Epithelial cell of esophagus (primary cell): Measurements from ENCODE around the gene LILRA5.

Experiments used
- DNase-seq: peaks from one replicate; pipeline ENCODE4 v3.0.0; 2010; ENCODE audit warnings: low read depth
- H3K4me3 ChIP-seq: 2 replicates; pipeline ENCODE4 v1.5.1; 2011; ENCODE audit warnings: mild to moderate bottlenecking, low read length, control low read depth
- CTCF ChIP-seq: IDR thresholded peaks from 2 replicates; pipeline ENCODE4 v1.5.1; 2011; ENCODE audit warnings: low read depth, mild to moderate bottlenecking, low read length, control low read depth, inconsistent platforms; ENCODE audit not compliant: insufficient read depth; ENCODE audit errors: missing control alignments

Gene LILRA5

DNA sequence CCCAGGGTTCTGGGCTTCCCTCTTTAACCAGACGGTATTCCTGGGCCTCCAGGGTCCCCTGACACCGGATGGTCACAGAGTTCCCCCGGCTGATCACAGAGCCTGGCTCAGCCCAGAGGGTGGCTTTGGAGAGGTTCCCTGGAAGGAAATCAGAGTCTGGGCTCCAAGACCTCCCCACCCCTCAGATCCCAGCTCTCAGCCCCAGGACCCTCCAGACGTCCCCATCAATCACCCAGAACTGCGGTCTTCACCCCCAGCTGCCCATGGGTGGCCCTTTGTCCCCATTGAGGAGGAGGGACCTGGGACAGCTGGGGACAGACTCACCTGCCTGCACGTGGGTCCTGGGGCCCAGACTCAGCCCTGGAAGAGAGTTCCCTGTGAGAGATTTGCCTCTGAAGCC is 955 bp downstream of the LILRA5 start:
- H3K4me3 ChIP-seq, result no peak overlapping the region
- TF ChIP-seq CTCF, result no peak
- DNase-seq, result no peak

DNA sequence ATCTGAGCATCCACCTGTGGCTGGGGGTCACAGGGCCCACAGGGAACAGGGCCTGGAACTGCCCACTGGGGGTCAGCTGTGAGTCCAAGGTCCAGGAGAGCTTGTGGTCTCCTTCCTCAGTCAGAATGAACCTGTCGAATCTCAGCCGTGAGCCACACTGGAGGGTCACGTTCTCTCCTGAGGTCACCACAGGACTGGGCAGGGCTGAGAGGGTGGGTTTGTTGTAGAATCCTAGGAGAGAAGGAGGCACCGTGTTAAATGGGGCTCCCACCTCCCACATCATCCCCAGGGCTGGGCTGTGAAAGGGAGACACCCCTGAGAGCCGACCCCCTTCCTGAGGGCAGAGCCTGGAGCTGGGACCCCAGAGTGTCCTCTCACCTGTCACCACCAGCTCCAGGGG is 1.5 kb downstream of the LILRA5 start:
- no peak for TF ChIP-seq CTCF
- no peak for DNase-seq
- H3K4me3 ChIP-seq, result no peak overlapping the region

- TF ChIP-seq CTCF, result no peak
These were observed 2.4 kb downstream of the LILRA5 start for GRCh38 chr19:54310543-54310942.

DNA sequence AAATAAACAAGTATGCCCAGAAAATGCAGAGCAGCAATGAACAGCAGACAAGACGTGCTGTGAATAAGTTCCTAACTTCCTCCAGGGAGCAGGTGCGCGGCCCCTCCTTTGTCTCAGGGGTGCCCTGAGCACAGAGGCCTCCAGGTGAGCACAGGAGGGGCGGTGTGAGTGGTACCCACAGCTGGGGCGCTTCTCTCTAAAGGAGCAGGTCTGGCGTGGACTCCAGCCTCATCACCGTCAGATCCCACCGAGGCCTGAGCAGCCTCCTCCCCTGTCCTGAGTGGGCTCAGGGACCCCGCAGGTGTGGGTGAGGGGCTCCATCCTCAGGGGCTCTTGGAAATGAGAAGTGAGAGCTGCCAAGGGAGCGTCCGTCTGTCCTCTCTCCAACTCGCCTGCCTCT is 3.2 kb downstream of the LILRA5 start:
- H3K4me3 ChIP-seq, result no peak overlapping the region
- no peak for DNase-seq
- TF ChIP-seq CTCF, result no peak

More at GRCh38 chr19:54310543-54310942, 2.4 kb downstream of the LILRA5 start:
- no peak for DNase-seq
- no peak overlapping the region for H3K4me3 ChIP-seq

- TF ChIP-seq CTCF, result no peak
- H3K4me3 ChIP-seq, result no peak overlapping the region
- no peak for DNase-seq
These were observed 5.5 kb downstream of the LILRA5 start for GRCh38 chr19:54307389-54308020.

- H3K4me3 ChIP-seq, result no peak overlapping the region
- no peak for DNase-seq
- TF ChIP-seq CTCF, result no peak
These were observed 7.8 kb downstream of the LILRA5 start for GRCh38 chr19:54305141-54305540.

GRCh38 chr19:54302257-54302656 is 10.7 kb downstream of the LILRA5 start:
- DNase-seq, result no peak
- H3K4me3 ChIP-seq, result no peak overlapping the region

More at GRCh38 chr19:54302257-54302656, 10.7 kb downstream of the LILRA5 start:
- TF ChIP-seq CTCF, result no peak
